Lower leg skin (tissue), 4 donors: ENCODE data around the gene ARHGEF16. TPM values are rescaled to one million over a fixed set of nuclear protein-coding genes. Genes with fewer than 3 reads are reported as not detected.

Experiments
- DNase-seq, 2 donors: peaks; one replicate each; pipeline ENCODE4 v3.0.0-alpha.2; 2019; ENCODE audit warnings: low spot score in 2 of 2
- H3K4me3 ChIP-seq: fragments of 200-600 bp; sonication (generic); 2 replicates; pipeline ENCODE4 v1.5.1; 2017; ENCODE audit warnings: mild to moderate bottlenecking, low read depth; ENCODE audit not compliant: poor library complexity, severe bottlenecking
- CTCF ChIP-seq, 3 donors: fragments of 450-650 bp; IDR thresholded peaks; one replicate each; pipeline ENCODE4 v1.5.1; 2016; ENCODE audit warnings: antibody characterized with exemption in 3 of 3, mild to moderate bottlenecking in 3 of 3, moderate library complexity in 2 of 3
- POLR2A ChIP-seq, 2 donors: fragments of 450-650 bp; IDR thresholded peaks; one replicate each; pipeline ENCODE4 v1.6.1; 2016 to 2017; ENCODE audit warnings: antibody characterized with exemption in 2 of 2, mild to moderate bottlenecking in 1 of 2, moderate library complexity in 1 of 2
- WGBS, 2 donors: methylation state at CpG; one replicate each; pipeline ENCODE4 v1.1.5; 2018; 5-methylcytosine and 5-hydroxymethylcytosine counted together
- intact Hi-C: fragments of 100-400 bp; cut with DNase I; formaldehyde crosslinking; loops from one replicate; pipeline ENCODE4 v1.15.0; 2023; ENCODE audit warnings: low total_unique reads
- total RNA-seq, 4 donors: library from RNA; depleted of rRNA; stranded (reverse); fragments of >200 nt; gene quantifications; one replicate each; pipeline ENCODE4 v1.1.0, GENCODE V29; 2016

ARHGEF16 gene
- total RNA-seq, 4 donors from 2014 or later: 7.9 to 11.5 (median 9.8) TPM

DNA sequence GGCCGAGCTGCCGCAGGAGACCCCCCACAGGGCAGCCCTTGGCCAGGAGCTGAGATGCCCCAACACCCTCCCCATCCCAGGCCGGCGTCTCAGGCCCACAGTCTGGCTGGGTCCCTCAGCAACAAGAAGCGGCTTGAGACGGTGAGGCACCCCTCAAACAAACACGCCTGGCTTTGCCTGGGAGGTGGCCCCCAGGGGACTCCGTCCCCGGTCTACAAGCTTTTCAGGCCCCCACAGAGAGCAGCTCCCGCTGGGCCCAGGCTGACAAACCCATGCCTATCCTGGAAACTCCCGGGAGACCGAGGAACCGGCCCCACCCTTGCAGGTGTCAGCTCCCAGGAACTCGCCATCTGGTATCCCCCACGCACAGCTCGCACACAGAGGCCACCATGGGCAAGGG is 67.0 kb downstream of the ARHGEF16 start:
- 84 to 88% methylated on average over 10 to 16 of the region's 16 CpGs for WGBS, 2 donors
- TF ChIP-seq POLR2A (IDR thresholded peaks at IDR 0.05): no peak
- no peak for TF ChIP-seq CTCF (IDR thresholded peaks at IDR 0.05)

GRCh38 chr1:3522112-3522511 is 67.6 kb downstream of the ARHGEF16 start:
- TF ChIP-seq CTCF (IDR thresholded peaks at IDR 0.05): no peak
- TF ChIP-seq POLR2A (IDR thresholded peaks at IDR 0.05): no peak
- intact Hi-C loops: no loop called here
- WGBS, 2 donors: 91 to 100% methylated on average over 1 to 13 of the region's 13 CpGs
- no peak overlapping the region for H3K4me3 ChIP-seq
- DNase-seq: no peak

More for the DNA sequence above, 67.0 kb downstream of the ARHGEF16 start:
- DNase-seq: no peak
- intact Hi-C loops: no loop called here
- no peak overlapping the region for H3K4me3 ChIP-seq

DNA sequence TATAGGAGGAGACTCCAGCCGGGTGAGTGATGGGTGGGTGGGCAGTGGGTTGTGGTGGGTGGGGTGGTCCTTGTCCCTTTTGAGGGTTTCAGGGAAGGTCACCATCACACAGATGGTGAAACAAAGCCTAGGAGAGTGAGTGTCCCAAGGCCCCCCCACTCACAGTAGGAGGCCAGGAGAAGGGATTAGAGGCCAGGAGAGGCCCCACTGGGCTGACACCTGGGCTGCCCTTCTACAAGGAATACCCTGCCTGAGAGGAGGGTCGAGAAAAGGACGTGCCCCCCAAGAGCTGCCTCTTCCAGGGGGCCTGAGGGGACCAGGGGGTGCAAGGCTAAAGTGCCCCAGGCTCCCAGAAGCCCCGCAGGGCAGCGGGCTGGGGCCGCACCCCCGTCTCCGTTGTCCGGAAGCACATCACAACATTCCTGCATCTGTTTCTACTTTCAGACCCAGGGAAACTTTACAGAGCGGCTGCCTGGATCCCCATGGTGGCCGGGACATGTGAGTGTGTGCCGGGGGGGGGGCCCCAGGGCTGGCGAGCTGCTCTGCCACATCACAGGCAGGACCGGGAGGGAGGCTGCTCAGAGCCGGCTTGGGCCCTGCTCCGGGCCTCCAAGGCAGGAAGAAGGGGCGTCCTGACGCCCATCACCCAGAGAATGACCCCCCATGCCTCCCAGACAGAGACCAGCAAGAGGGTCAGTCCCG is 68.2 kb downstream of the ARHGEF16 start:
- 74 to 83% methylated on average over 8 to 19 of the region's 19 CpGs for WGBS, 2 donors
- no peak overlapping the region for H3K4me3 ChIP-seq
- DNase-seq: no peak
- TF ChIP-seq POLR2A (IDR thresholded peaks at IDR 0.05) (no peak), CTCF (IDR thresholded peaks at IDR 0.05) (no peak)
- intact Hi-C loops: no loop called here

GRCh38 chr1:3523980-3524379 is 69.5 kb downstream of the ARHGEF16 start:
- TF ChIP-seq POLR2A (IDR thresholded peaks at IDR 0.05): no peak
- TF ChIP-seq CTCF (IDR thresholded peaks at IDR 0.05): no peak
- WGBS, 2 donors: 75 to 79% methylated on average over 7 to 9 of the region's 13 CpGs
- intact Hi-C loops: no loop called here
- no peak overlapping the region for H3K4me3 ChIP-seq
- no peak for DNase-seq

GRCh38 chr1:3524556-3525203 is 70.2 kb downstream of the ARHGEF16 start:
- WGBS, 2 donors: 86 to 88% methylated on average over 17 to 20 of the region's 20 CpGs
- TF ChIP-seq POLR2A (IDR thresholded peaks at IDR 0.05) (no peak), CTCF (IDR thresholded peaks at IDR 0.05) (no peak)
- intact Hi-C loops: no loop called here
- no peak overlapping the region for H3K4me3 ChIP-seq
- DNase-seq: no peak
